Measurements from ENCODE around the gene LDLRAD3.

LDLRAD3 gene

DNA sequence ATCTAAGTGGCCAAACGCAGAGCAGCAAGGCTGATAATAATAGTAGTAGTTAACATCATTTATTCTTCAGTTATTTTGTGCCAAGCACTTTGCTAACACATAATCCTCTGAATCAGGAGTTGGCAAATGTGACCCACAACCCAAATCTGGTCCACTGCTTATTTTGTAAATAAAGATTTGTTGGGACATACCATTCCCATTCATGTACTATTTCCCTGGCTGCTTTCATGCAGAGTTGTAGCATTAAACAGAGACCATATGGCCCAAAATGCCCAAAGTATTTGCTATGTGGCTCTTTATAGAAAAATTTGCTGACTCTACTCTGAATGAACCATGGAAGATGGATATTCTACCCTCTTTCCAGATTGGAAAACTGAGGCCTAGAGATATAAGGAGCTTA is 295.0 kb downstream of the LDLRAD3 start:
- TF ChIP-seq CTCF (IDR thresholded peaks at IDR 0.05; ENCODE audit: extremely low read depth, missing control alignments), result no peak

DNA sequence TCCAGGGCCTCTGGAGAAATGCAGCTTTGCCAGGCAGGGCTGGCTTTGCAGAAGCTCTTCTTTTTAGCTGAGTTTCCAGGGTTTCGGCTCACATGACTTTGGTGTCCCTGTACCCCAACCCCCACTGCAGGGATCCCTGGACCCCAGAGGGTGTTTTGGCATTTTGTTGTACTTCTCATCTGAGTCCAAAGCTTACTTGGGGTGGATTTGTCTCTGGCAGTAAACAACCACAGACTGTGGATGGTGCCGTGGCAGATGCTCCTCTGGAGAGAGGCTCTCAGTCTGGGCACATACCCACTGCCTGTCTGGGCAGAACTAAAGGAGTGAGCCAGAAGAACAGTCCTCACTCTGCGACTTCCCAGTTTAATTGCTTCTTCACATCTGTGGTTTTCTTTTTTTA is 295.8 kb downstream of the LDLRAD3 start:
- no peak for TF ChIP-seq CTCF (IDR thresholded peaks at IDR 0.05; ENCODE audit: extremely low read depth, missing control alignments)
- DNase-seq (ENCODE audit: low spot score), result no peak

More for the DNA sequence above, 295.0 kb downstream of the LDLRAD3 start:
- DNase-seq (ENCODE audit: low spot score), result no peak

- TF ChIP-seq CTCF (IDR thresholded peaks at IDR 0.05; ENCODE audit: extremely low read depth, missing control alignments), result no peak
- no peak for DNase-seq (ENCODE audit: low spot score)
These were observed 296.3 kb downstream of the LDLRAD3 start for GRCh38 chr11:36240173-36240572.

DNA sequence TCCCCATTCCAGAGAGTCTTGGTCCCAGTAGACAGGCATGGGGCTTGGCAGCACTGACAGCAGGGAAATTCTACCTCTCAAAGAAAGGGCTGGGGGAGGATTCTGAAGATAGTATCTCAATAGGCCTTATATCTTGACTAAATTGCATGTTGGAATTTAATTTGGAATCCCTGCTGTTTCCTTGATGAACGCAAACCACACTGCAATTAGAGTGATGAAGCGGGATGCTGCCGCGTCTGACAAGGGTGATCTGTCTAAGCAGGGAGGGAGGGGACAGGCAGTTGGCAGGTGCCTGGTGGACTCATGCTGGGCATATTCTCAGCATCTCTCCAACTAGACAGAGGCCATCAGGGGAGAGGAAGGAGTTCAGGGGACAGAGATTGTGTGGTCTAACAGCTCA is 296.9 kb downstream of the LDLRAD3 start:
- no peak for TF ChIP-seq CTCF (IDR thresholded peaks at IDR 0.05; ENCODE audit: extremely low read depth, missing control alignments)
- no peak for DNase-seq (ENCODE audit: low spot score)

- TF ChIP-seq CTCF (IDR thresholded peaks at IDR 0.05; ENCODE audit: extremely low read depth, missing control alignments), result no peak
- no peak for DNase-seq (ENCODE audit: low spot score)
These were observed 297.6 kb downstream of the LDLRAD3 start for GRCh38 chr11:36241497-36241896.

- TF ChIP-seq CTCF (IDR thresholded peaks at IDR 0.05; ENCODE audit: extremely low read depth, missing control alignments), result no peak
- no peak for DNase-seq (ENCODE audit: low spot score)
These were observed 299.8 kb downstream of the LDLRAD3 start for GRCh38 chr11:36243641-36244040.

- no peak for TF ChIP-seq CTCF (IDR thresholded peaks at IDR 0.05; ENCODE audit: extremely low read depth, missing control alignments)
- no peak for DNase-seq (ENCODE audit: low spot score)
These were observed 303.6 kb downstream of the LDLRAD3 start for GRCh38 chr11:36247493-36247892.

Data from GM20000 (cell line).